ENCODE measurements around the gene TAS1R3.

DNA sequence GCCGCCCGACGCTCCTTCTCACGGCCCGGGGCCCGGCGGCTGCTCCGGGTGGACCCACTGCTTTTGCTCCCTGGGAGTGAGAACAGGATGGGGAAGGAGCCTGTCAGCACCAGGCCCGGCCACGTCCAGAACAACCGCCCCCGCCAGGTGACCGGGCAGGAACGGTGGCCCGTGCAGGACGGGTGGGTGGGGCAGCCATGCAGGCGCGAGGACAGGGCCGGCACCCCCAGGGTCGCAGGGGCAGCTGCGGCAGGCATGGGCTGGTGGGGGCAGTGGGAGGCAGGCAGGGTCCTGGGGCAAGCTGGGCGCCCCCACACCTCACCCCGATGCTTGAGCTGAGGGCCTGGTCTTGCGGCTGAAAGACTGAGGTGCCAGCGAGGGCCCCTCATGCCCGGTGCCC, 5.4 kb downstream of the TAS1R3 start:
- no peak for TF ChIP-seq TBL1XR1 (IDR thresholded peaks at IDR 0.05; ENCODE audit: low read depth, low read length)
- TF ChIP-seq, protein P1, sequence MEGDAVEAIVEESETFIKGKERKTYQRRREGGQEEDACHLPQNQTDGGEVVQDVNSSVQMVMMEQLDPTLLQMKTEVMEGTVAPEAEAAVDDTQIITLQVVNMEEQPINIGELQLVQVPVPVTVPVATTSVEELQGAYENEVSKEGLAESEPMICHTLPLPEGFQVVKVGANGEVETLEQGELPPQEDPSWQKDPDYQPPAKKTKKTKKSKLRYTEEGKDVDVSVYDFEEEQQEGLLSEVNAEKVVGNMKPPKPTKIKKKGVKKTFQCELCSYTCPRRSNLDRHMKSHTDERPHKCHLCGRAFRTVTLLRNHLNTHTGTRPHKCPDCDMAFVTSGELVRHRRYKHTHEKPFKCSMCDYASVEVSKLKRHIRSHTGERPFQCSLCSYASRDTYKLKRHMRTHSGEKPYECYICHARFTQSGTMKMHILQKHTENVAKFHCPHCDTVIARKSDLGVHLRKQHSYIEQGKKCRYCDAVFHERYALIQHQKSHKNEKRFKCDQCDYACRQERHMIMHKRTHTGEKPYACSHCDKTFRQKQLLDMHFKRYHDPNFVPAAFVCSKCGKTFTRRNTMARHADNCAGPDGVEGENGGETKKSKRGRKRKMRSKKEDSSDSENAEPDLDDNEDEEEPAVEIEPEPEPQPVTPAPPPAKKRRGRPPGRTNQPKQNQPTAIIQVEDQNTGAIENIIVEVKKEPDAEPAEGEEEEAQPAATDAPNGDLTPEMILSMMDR (IDR thresholded peaks at IDR 0.05 in 2 of 3, conservative IDR thresholded peaks at IDR 0.05 in 1 of 3; ENCODE audit: control insufficient read depth in 2 of 3, extremely low read depth in 1 of 3, insufficient read depth in 1 of 3, low read depth in 3 of 3, low read length in 3 of 3): no peak

Measured in GM12878 (cell line).